ENCODE results near the gene TRPC5OS. TPM values are rescaled to one million over a fixed set of nuclear protein-coding genes. Genes with fewer than 3 reads are reported as not detected.

TRPC5OS gene
- total and polyA plus RNA-seq, 2 of the 4 experiments (the other 2 are of a cell fraction), result not detected

GRCh38 chrX:111831343-111831742, 44.6 kb upstream of the TRPC5OS start:
- no peaks in the 10 kb centered on the region for H4K20me1 ChIP-seq (ENCODE audit: insufficient read depth, low read length)
- no peak overlapping the region for H3K27ac ChIP-seq (ENCODE audit: insufficient read depth, low read length)
- H2AK9ac ChIP-seq (replicated peaks; ENCODE audit: low read depth, low read length, poor library complexity), result no peak overlapping the region
- no peak overlapping the region for H3K4me3 ChIP-seq (ENCODE audit: insufficient read depth, low read depth, low read length)
- 14% methylated on average over 1 of the region's 1 CpG; no CpG with 5 or more reads in 1 of the 2 experiments for whole genome bisulfite sequencing, 2 experiments (ENCODE audit: extremely low coverage in 2 of 2, insufficient read length in 1 of 2)
- no peak overlapping the region for H2AK5ac ChIP-seq (ENCODE audit: low read depth, low read length)
- H2BK5ac ChIP-seq (ENCODE audit: low read depth, low read length, poor library complexity, severe bottlenecking), result no peak overlapping the region
- no peak overlapping the region for H3K4me2 ChIP-seq (ENCODE audit: low read depth, low read length)
- no peak overlapping the region for H4K91ac ChIP-seq (ENCODE audit: insufficient read depth, low read depth, low read length)
- intact Hi-C loops (cut with micrococcal nuclease) (no loop called here), dilution Hi-C loops (cut with HindIII; ENCODE audit: low sequenced_read_pairs, unreplicated experiment) (no loop called here), in situ Hi-C loops (cut with MboI; ENCODE audit: low sequenced_read_pairs) (no loop called here)
- H3K23ac ChIP-seq (ENCODE audit: low read depth, low read length), result no peak overlapping the region
- CTCF ChIA-PET, result no interaction called here
- H3K9ac ChIP-seq (ENCODE audit: low read depth, low read length), result no peak overlapping the region
- no peak overlapping the region for H3K18ac ChIP-seq (ENCODE audit: low read depth, low read length)
- H3K9me1 ChIP-seq (ENCODE audit: insufficient read depth, low read length), result no peaks in the 10 kb centered on the region
- no peak overlapping the region for H4K8ac ChIP-seq (ENCODE audit: low read depth in 2 of 2, low read length in 2 of 2)
- TF ChIP-seq RFX5 (IDR thresholded peaks at IDR 0.05; ENCODE audit: low read depth, low read length) (no peak), MAFK (IDR thresholded peaks at IDR 0.05; ENCODE audit: low read depth, low read length) (no peak), USF2 (IDR thresholded peaks at IDR 0.05; ENCODE audit: low read depth, low read length) (no peak), RCOR1 (IDR thresholded peaks at IDR 0.05; ENCODE audit: insufficient replicate concordance, low read length) (no peak)
- H3K4me1 ChIP-seq (ENCODE audit: control insufficient read depth, insufficient read depth, low read length), result no peaks in the 10 kb centered on the region
- H3K56ac ChIP-seq (ENCODE audit: extremely low read depth, insufficient read depth, low read length), result no peak overlapping the region
- no peak overlapping the region for H3K4ac ChIP-seq (ENCODE audit: low read depth, low read length)
- POLR2A ChIA-PET (ENCODE audit: unreplicated experiment), result no interaction called here
- H4K5ac ChIP-seq (ENCODE audit: low read depth, low read length), result no peak overlapping the region
- H3K36me3 ChIP-seq (ENCODE audit: control insufficient read depth, insufficient read depth, low read length), result no peaks in the 10 kb centered on the region
- no peak overlapping the region for H3K14ac ChIP-seq (replicated peaks; ENCODE audit: low read depth, low read length)
- H2BK15ac ChIP-seq (ENCODE audit: low read depth, low read length), result no peak overlapping the region
- no peak overlapping the region for H2BK120ac ChIP-seq (ENCODE audit: low read depth, low read length)
- no TSS peak for BruUV-seq (replicated peaks)
- ATAC-seq (ENCODE audit: low read depth) (no peak), DNase-seq (no peak)
- no peaks in the 10 kb centered on the region for H3K79me1 ChIP-seq (ENCODE audit: low read depth in 1 of 2, low read length in 2 of 2)
- no peak overlapping the region for H2AFZ ChIP-seq (replicated peaks; ENCODE audit: low read length, poor library complexity)
- H3K27me3 ChIP-seq (ENCODE audit: control insufficient read depth, insufficient read depth, low read length), result peaks cover 5% of the 10 kb centered on the region
- no peak overlapping the region for H2BK20ac ChIP-seq (ENCODE audit: low read depth, low read length)
- no peaks in the 10 kb centered on the region for H3K9me3 ChIP-seq (ENCODE audit: control insufficient read depth, insufficient read depth, low read length)
